ENCODE data around the gene CFAP54. TPM values are rescaled to one million over a fixed set of nuclear protein-coding genes. Genes with fewer than 3 reads are reported as not detected.
A peak's percentile ranks its signal among the peaks of the same experiment; 100 is the strongest.

The CFAP54 gene
- total RNA-seq, 2 donors from 2014 or later: 0.38 to 0.97 TPM

GRCh38 chr12:96846293-96846692, 356.9 kb downstream of the CFAP54 start:
- DNase-seq (no peak), ATAC-seq (no peak)
- intact Hi-C loops (cut with DNase I): no loop called here

- DNase-seq: no peak
- intact Hi-C loops (cut with DNase I): no loop called here
- ATAC-seq: no peak
These were observed 361.3 kb downstream of the CFAP54 start for GRCh38 chr12:96850676-96851075.

GRCh38 chr12:96858162-96858561, 368.8 kb downstream of the CFAP54 start:
- intact Hi-C loops (cut with DNase I): no loop called here
- no peak for ATAC-seq
- DNase-seq: no peak

- ATAC-seq (no peak), DNase-seq (no peak)
- intact Hi-C loops (cut with DNase I): no loop called here
These were observed 372.3 kb downstream of the CFAP54 start for GRCh38 chr12:96861656-96862055.

- intact Hi-C loops (cut with DNase I): no loop called here
- no peak for DNase-seq
These were observed 372.9 kb downstream of the CFAP54 start for GRCh38 chr12:96862326-96862725.

GRCh38 chr12:96864335-96864734, 375.0 kb downstream of the CFAP54 start:
- ATAC-seq (no peak), DNase-seq (no peak)
- intact Hi-C loops (cut with DNase I): no loop called here

More at GRCh38 chr12:96862326-96862725, 372.9 kb downstream of the CFAP54 start:
- no peak for ATAC-seq

- DNase-seq (no peak), ATAC-seq (no peak)
- intact Hi-C loops (cut with DNase I): no loop called here
These were observed 377.6 kb downstream of the CFAP54 start for GRCh38 chr12:96866801-96867590.

- no peak for DNase-seq
- intact Hi-C loops (cut with DNase I): no loop called here
- ATAC-seq: no peak
These were observed 381.6 kb downstream of the CFAP54 start for GRCh38 chr12:96870946-96871345.

- DNase-seq: no peak
- ATAC-seq: no peak
- intact Hi-C loops (cut with DNase I): no loop called here
These were observed 383.6 kb downstream of the CFAP54 start for GRCh38 chr12:96872961-96873360.

GRCh38 chr12:96874211-96874610, 384.8 kb downstream of the CFAP54 start:
- ATAC-seq: no peak
- no peak for DNase-seq
- intact Hi-C loops (cut with DNase I): no loop called here

GRCh38 chr12:96876966-96877365, 387.6 kb downstream of the CFAP54 start:
- ATAC-seq: no peak
- DNase-seq: no peak
- intact Hi-C loops (cut with DNase I): no loop called here

- ATAC-seq (peak in 1 of 2 donors; percentile 56), DNase-seq (no peak)
- intact Hi-C loops (cut with DNase I): no loop called here
These were observed 389.3 kb downstream of the CFAP54 start for GRCh38 chr12:96878704-96879103.

- no peak for DNase-seq
- intact Hi-C loops (cut with DNase I): no loop called here
- no peak for ATAC-seq
These were observed 389.9 kb downstream of the CFAP54 start for GRCh38 chr12:96879301-96879700.

GRCh38 chr12:96880220-96880619, 390.8 kb downstream of the CFAP54 start:
- ATAC-seq (no peak), DNase-seq (no peak)
- intact Hi-C loops (cut with DNase I): no loop called here

- intact Hi-C loops (cut with DNase I): no loop called here
- no peak for ATAC-seq
- DNase-seq: no peak
These were observed 392.2 kb downstream of the CFAP54 start for GRCh38 chr12:96881608-96882007.

- ATAC-seq (no peak), DNase-seq (no peak)
- intact Hi-C loops (cut with DNase I): no loop called here
These were observed 393.5 kb downstream of the CFAP54 start for GRCh38 chr12:96882862-96883261.

- intact Hi-C loops (cut with DNase I): no loop called here
- no peak for DNase-seq
- ATAC-seq: no peak
These were observed 394.2 kb downstream of the CFAP54 start for GRCh38 chr12:96883571-96883970.

GRCh38 chr12:96886998-96887677, 397.8 kb downstream of the CFAP54 start:
- DNase-seq (peak; percentile 37), ATAC-seq (peak; percentile 51 to 67)
- intact Hi-C loops (cut with DNase I): no loop called here

- peak in 1 of 2 donors; percentile 85 for ATAC-seq
- intact Hi-C loops (cut with DNase I): no loop called here
- DNase-seq: no peak
These were observed 400.0 kb downstream of the CFAP54 start for GRCh38 chr12:96889273-96889933.

GRCh38 chr12:96890331-96890730, 401.0 kb downstream of the CFAP54 start:
- ATAC-seq (no peak), DNase-seq (no peak)
- intact Hi-C loops (cut with DNase I): no loop called here

Measured in left cardiac atrium (tissue), 4 donors.